CD14-positive monocyte (primary cell): Measurements from ENCODE around the gene ARMC8. TPM values are rescaled to one million over a fixed set of nuclear protein-coding genes. Genes with fewer than 3 reads are reported as not detected.

ENCODE experiments used
- DNase-seq, 3 donors: peaks; one replicate each; pipeline ENCODE4 v3.0.0-alpha.2; 2011 to 2022
- H2AFZ ChIP-seq: 2 replicates; pipeline ENCODE4 v1.6.0; 2012; ENCODE audit warnings: mild to moderate bottlenecking, low read depth, low read length, inconsistent platforms; ENCODE audit not compliant: insufficient read depth, poor library complexity, severe bottlenecking
- H3K27ac ChIP-seq, 2 donors: 1 replicate in 1 of 2; 2 replicates in 1 of 2; pipeline ENCODE4 v1.5.1; 2012 to 2013; ENCODE audit warnings: low read length in 2 of 2, control low read depth in 1 of 2, inconsistent platforms in 1 of 2, low read depth in 1 of 2, mild to moderate bottlenecking in 1 of 2
- H3K27me3 ChIP-seq, 2 donors: one replicate each; pipeline versions ENCODE4 v1.6.0 to v1.6.1; 2011 to 2013; ENCODE audit warnings: low read length in 2 of 2; ENCODE audit not compliant: control insufficient read depth in 2 of 2, insufficient read depth in 2 of 2
- H3K36me3 ChIP-seq, 2 donors: replicated peaks in 1 of 2; 1 replicate in 1 of 2; 2 replicates in 1 of 2; pipeline versions ENCODE4 v1.5.1 to v1.6.1; 2012 to 2013; ENCODE audit warnings: low read length in 2 of 2, control low read depth in 1 of 2, inconsistent platforms in 1 of 2, mild to moderate bottlenecking in 1 of 2; ENCODE audit not compliant: insufficient read depth in 2 of 2, control insufficient read depth in 1 of 2
- H3K4me1 ChIP-seq, 2 donors: 1 replicate in 1 of 2; 2 replicates in 1 of 2; pipeline versions ENCODE4 v1.5.1 to v1.6.1; 2012 to 2013; ENCODE audit warnings: low read length in 2 of 2, control low read depth in 1 of 2, inconsistent platforms in 1 of 2, mild to moderate bottlenecking in 1 of 2, moderate library complexity in 1 of 2; ENCODE audit not compliant: insufficient read depth in 2 of 2, control insufficient read depth in 1 of 2
- H3K4me2 ChIP-seq: replicated peaks from 2 replicates; pipeline ENCODE3; 2012; ENCODE audit warnings: low read length, moderate library complexity, mild to moderate bottlenecking; ENCODE audit not compliant: poor library complexity, severe bottlenecking; ENCODE audit errors: extremely low read depth
- H3K4me3 ChIP-seq, 3 experiments: fragments of 200-600 bp in 1 of 3; sonication (generic) in 1 of 3; replicated peaks in 1 of 3; 1 replicate in 2 of 3; 2 replicates in 1 of 3; pipeline ENCODE4 v1.5.1; 2011 to 2013; ENCODE audit warnings: low read length in 3 of 3, mild to moderate bottlenecking in 3 of 3, control low read depth in 2 of 3, low read depth in 2 of 3, inconsistent platforms in 1 of 3, moderate library complexity in 1 of 3
- H3K79me2 ChIP-seq: 2 replicates; pipeline ENCODE4 v1.6.0; 2012; ENCODE audit warnings: mild to moderate bottlenecking, control low read depth, inconsistent platforms, low read length, moderate library complexity; ENCODE audit not compliant: insufficient read depth
- H3K9ac ChIP-seq: 2 replicates; pipeline ENCODE4 v1.6.0; 2017; ENCODE audit warnings: low read length, mild to moderate bottlenecking; ENCODE audit not compliant: insufficient read depth, poor library complexity, severe bottlenecking
- H3K9me3 ChIP-seq, 2 donors: replicated peaks in 1 of 2; 1 replicate in 1 of 2; 2 replicates in 1 of 2; pipeline versions ENCODE4 v1.5.1 to v1.6.1; 2012 to 2013; ENCODE audit warnings: low read length in 2 of 2, control low read depth in 1 of 2; ENCODE audit not compliant: control insufficient read depth in 1 of 2, insufficient read depth in 1 of 2
- H4K20me1 ChIP-seq: 2 replicates; pipeline ENCODE4 v1.6.0; 2012; ENCODE audit warnings: mild to moderate bottlenecking, low read length, control low read depth, moderate library complexity; ENCODE audit not compliant: insufficient read depth
- H3K27ac Mint-ChIP-seq, 7 donors: one replicate each; pipeline ENCODE4 v1.8.0; 2020; ENCODE audit warnings: mild to moderate bottlenecking in 7 of 7, mixed read lengths in 7 of 7, moderate library complexity in 6 of 7, inconsistent platforms in 2 of 7
- H3K27me3 Mint-ChIP-seq, 3 donors: one replicate each; pipeline ENCODE4 v1.8.0; 2021 to 2022; ENCODE audit warnings: low read depth in 3 of 3, mild to moderate bottlenecking in 3 of 3, mixed read lengths in 3 of 3, moderate library complexity in 3 of 3, inconsistent platforms in 1 of 3
- H3K36me3 Mint-ChIP-seq, 2 donors: one replicate each; pipeline ENCODE4 v1.8.0; 2020; ENCODE audit warnings: mixed read lengths in 2 of 2, inconsistent platforms in 1 of 2, mild to moderate bottlenecking in 1 of 2
- H3K4me1 Mint-ChIP-seq: one replicate; pipeline ENCODE4 v1.8.0; 2020; ENCODE audit warnings: mild to moderate bottlenecking, mixed read lengths
- H3K4me3 Mint-ChIP-seq, 2 donors: one replicate each; pipeline ENCODE4 v1.8.0; 2020; ENCODE audit warnings: mild to moderate bottlenecking in 2 of 2, mixed read lengths in 2 of 2, moderate library complexity in 1 of 2
- H3K9me3 Mint-ChIP-seq, 7 donors: one replicate each; pipeline ENCODE4 v1.8.0; 2020 to 2022; ENCODE audit warnings: mixed read lengths in 7 of 7, mild to moderate bottlenecking in 6 of 7, moderate library complexity in 6 of 7, inconsistent platforms in 2 of 7
- CTCF ChIP-seq: fragments of 200-600 bp; IDR thresholded peaks from one replicate; pipeline ENCODE4 v1.8.0; 2022; ENCODE audit warnings: antibody characterized with exemption, mild to moderate bottlenecking
- WGBS: methylation state at CpG from one replicate; pipeline ENCODE4 v1.1.5; 2013; ENCODE audit warnings: missing lambda C conversion rate; ENCODE audit not compliant: insufficient coverage; 5-methylcytosine and 5-hydroxymethylcytosine counted together
- intact Hi-C, 2 donors: fragments of 100-400 bp; cut with micrococcal nuclease; formaldehyde crosslinking; loops; one replicate each; pipeline versions ENCODE4 v1.15.0 to v1.15.1; 2023
- polyA plus RNA-seq, 3 donors: library from polyadenylated mRNA; depleted of rRNA in 1 of 3; unstranded in 2 of 3; stranded (reverse) in 1 of 3; fragments of 300-500 nt in 2 of 3; fragments of >200 nt in 1 of 3; fragmentation: Illumina TruSeq in 2 of 3; gene quantifications; 1 replicate in 2 of 3; 2 replicates in 1 of 3; pipeline ENCODE4 v1.2.3, GENCODE V29; 2012 to 2021

Gene ARMC8
- polyA plus RNA-seq, 3 donors, result 34.3 to 43.9 (median 42.0) TPM

DNA sequence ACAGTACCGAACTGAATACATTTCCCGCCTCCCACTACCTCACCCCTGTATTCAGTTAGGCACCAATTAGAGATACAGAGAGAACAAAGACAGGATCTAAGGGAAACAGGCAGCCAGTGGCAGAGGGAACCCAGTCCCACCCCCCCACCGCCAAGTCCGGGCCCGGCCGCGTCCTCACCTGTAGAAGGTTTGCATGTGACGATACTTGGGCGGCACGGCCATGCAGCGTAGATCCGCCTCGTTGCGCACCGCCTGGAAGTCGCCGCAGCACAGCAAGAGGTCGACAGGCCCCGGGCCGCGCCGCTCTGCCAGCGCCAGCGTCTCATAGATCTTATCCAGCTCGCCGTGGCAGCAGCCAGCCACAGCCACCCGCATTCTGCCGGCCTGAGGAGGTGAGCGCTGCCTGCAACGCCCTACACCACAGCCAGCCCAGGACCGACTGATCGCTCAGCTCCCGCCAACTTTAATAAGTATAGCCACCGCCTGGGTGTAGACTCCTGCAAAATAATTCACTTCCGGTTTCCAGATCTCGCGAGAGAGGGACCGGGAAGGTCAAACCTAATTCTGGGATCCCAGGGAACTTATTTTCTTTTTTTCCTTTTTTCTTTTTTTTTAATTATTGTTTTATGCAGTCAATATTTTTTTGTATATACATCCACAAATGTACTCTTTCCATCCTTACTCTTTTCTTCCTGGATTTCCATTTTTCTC, 12.5 kb upstream of the ARMC8 start, which contains the start of gene DBR1:
TSS of gene DBR1 (minus strand) at position 501 of the 711 bp plus-strand sequence. CDS start at position 375, 126 bp downstream.
- H3K27me3 Mint-ChIP-seq, result peaks cover 0 to 8% (median 2%) of the 10 kb centered on the region in 3 donors
- peak within 1 kb of the TSS; percentile 86 to 96 (median 94) for H3K27ac Mint-ChIP-seq
- peak within 1 kb of the TSS; percentile 70 to 80 for H3K27ac ChIP-seq
- peak within 1 kb of the TSS; percentile 82 for H3K4me2 ChIP-seq
- H3K9me3 ChIP-seq, result no peaks in the 10 kb centered on the region
- H3K4me3 Mint-ChIP-seq, result peak within 1 kb of the TSS; percentile 97 to 98
- no peak for TF ChIP-seq CTCF
- peaks cover 6% of the 10 kb centered on the region for H4K20me1 ChIP-seq
- H3K4me3 ChIP-seq, result peak within 1 kb of the TSS; percentile 73 to 90 (median 87)
- peak within 1 kb of the TSS; percentile 81 for H3K9ac ChIP-seq
- peaks cover 0 to 2% (median 0%) of the 10 kb centered on the region in 7 donors for H3K9me3 Mint-ChIP-seq
- peaks cover 42% of the 10 kb centered on the region for H3K79me2 ChIP-seq
- peaks cover 20 to 27% of the 10 kb centered on the region in 2 donors for H3K4me1 ChIP-seq
- H2AFZ ChIP-seq, result peak within 1 kb of the TSS; percentile 96
- 0% methylated on average over 31 of the region's 38 CpGs for WGBS
- H3K36me3 ChIP-seq, result peaks cover 9 to 22% of the 10 kb centered on the region in 2 donors
- H3K36me3 Mint-ChIP-seq, result peaks cover 16 to 22% of the 10 kb centered on the region in 2 donors
- intact Hi-C loops, result no loop called here
- peaks cover 29% of the 10 kb centered on the region for H3K4me1 Mint-ChIP-seq
- peak; percentile 65 to 76 (median 73) for DNase-seq
- no peaks in the 10 kb centered on the region for H3K27me3 ChIP-seq

DNA sequence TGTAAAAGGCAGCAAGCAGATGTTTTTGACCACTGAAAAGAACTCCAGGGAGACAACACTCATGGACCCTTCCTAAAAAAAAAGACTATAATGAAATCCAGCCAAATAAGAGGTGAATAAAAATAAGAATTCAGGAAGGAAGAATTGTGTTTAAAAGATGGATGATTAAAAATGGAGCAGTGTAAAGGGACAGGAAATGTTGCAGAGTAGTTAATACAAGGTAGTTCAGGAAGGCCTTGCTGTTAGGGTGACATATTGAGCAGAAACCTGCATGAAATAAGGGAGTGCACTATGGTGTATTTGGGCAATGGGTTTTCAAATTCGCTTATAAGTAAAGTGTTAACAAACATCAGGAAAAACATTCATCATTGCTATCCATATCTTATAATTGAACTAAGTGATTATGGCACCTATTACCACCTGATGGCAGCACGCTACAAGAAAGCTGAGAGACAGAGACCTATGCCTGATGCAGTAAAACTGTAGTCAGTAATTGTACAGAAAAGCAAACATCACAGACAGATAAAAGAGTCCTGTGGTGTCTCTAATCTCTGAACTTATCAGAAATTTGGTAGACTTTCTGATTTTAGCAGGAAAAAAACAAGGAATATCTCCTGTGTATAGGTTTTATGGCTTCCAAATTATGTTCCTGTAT, 6.6 kb upstream of the ARMC8 start:
- peaks cover 0 to 2% of the 10 kb centered on the region in 2 donors for H3K27me3 ChIP-seq
- no CpG with 5 or more reads among the region's 2 CpGs for WGBS
- Mint-ChIP-seq H3K4me1 (no peaks in the 10 kb centered on the region), H3K27me3 (peaks cover 3 to 17% (median 4%) of the 10 kb centered on the region in 3 donors), H3K9me3 (peaks cover 0 to 2% (median 0%) of the 10 kb centered on the region in 7 donors), H3K4me3 (no peak overlapping the region), H3K27ac (no peak overlapping the region), H3K36me3 (no peaks in the 10 kb centered on the region)
- H3K4me1 ChIP-seq, result no peaks in the 10 kb centered on the region
- intact Hi-C loops, result no loop called here
- H3K36me3 ChIP-seq, result no peaks in the 10 kb centered on the region
- H3K9me3 ChIP-seq, result no peaks in the 10 kb centered on the region
- H3K27ac ChIP-seq, result no peak overlapping the region
- H4K20me1 ChIP-seq, result no peaks in the 10 kb centered on the region
- no peak overlapping the region for H3K4me2 ChIP-seq
- H3K4me3 ChIP-seq, result no peak overlapping the region
- peak; percentile 58 for TF ChIP-seq CTCF
- no peaks in the 10 kb centered on the region for H3K79me2 ChIP-seq
- H3K9ac ChIP-seq, result no peak overlapping the region
- peak in 2 of 3 donors; percentile 21 to 30 for DNase-seq
- no peak overlapping the region for H2AFZ ChIP-seq
